Measurements from ENCODE around the gene PRKAR1B. TPM values are rescaled to one million over a fixed set of nuclear protein-coding genes. Genes with fewer than 3 reads are reported as not detected.

The PRKAR1B gene
- total RNA-seq, 4 donors from 2014 or later, result 7.3 to 15.6 (median 12.3) TPM

DNA sequence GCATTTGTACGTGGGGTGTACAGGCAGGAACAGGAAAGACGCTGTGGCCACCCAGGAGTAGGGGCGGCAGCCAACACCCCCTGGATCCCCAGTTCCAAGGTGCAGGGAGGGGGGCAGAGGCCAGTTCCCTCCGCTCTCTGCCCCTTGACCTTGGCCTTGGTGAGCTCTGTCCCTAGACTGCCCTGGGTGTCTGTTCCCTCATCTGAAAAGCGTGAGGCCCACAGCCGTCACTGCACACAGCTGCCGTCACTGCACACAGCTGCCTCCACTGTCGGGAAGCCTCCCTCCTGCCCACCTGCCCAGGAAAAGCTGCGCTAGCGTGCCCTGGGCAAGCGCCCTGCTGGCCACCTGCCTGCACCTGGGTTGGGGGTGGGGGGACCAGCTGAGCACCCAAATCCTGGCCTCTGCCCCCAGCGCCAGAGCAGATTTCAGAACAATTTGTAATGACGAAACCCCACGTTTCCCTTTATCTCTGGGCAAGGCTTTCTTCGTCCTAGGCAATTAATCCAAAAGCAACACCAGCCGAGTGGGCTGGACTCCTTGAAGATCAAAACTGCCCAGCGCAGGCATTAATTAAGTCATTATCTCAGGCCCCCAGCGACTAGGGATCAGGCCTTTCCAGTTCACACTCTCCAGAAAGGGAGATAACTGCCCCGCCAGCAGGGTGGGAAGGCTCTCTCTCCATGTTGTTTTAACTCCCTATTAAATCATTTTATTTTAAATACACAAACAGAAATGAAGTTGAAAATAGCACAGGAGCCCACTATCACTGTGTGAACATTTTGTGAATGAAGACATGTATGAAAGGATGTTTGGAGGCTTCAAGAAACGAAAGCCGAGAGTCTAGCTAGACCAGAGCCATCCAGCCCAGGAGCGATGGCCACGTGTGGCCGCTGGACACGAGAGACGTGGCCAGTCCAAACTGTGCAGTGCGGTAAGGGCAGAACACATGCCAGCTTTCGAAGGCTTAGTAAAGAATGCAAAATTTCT, 203.4 kb downstream of the PRKAR1B start:
- Histone ChIP-seq H3K27ac (no peak overlapping the region), H3K9me3 (no peaks in the 10 kb centered on the region), H3K4me3 (replicated peaks in 1 of 3) (no peak overlapping the region), H3K4me1 (peaks cover 22 to 28% of the 10 kb centered on the region in 2 donors), H3K36me3 (no peaks in the 10 kb centered on the region), H3K27me3 (peaks cover 18% of the 10 kb centered on the region)
- intact Hi-C loops (cut with DNase I), result loop anchor here (10.0 kb wide), 1 partner anchor 199 kb away; no protein-coding TSS in a partner anchor
- no peak for DNase-seq
- WGBS, 2 donors, result 81 to 85% methylated on average over 20 to 25 of the region's 28 CpGs
- no peak for TF ChIP-seq POLR2A (IDR thresholded peaks at IDR 0.05)
- TF ChIP-seq, protein P1, sequence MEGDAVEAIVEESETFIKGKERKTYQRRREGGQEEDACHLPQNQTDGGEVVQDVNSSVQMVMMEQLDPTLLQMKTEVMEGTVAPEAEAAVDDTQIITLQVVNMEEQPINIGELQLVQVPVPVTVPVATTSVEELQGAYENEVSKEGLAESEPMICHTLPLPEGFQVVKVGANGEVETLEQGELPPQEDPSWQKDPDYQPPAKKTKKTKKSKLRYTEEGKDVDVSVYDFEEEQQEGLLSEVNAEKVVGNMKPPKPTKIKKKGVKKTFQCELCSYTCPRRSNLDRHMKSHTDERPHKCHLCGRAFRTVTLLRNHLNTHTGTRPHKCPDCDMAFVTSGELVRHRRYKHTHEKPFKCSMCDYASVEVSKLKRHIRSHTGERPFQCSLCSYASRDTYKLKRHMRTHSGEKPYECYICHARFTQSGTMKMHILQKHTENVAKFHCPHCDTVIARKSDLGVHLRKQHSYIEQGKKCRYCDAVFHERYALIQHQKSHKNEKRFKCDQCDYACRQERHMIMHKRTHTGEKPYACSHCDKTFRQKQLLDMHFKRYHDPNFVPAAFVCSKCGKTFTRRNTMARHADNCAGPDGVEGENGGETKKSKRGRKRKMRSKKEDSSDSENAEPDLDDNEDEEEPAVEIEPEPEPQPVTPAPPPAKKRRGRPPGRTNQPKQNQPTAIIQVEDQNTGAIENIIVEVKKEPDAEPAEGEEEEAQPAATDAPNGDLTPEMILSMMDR (IDR thresholded peaks at IDR 0.05), result no peak

- no peaks in the 10 kb centered on the region for H3K36me3 ChIP-seq
- WGBS, 2 donors, result 27 to 30% methylated on average over 16 to 17 of the region's 21 CpGs
- H3K27me3 ChIP-seq, result peaks cover 18% of the 10 kb centered on the region
- no peak overlapping the region for H3K27ac ChIP-seq
- intact Hi-C loops (cut with DNase I), result loop anchor here (10.0 kb wide), 1 partner anchor 198 kb away; no protein-coding TSS in a partner anchor
- no peak overlapping the region for H3K4me3 ChIP-seq (replicated peaks in 1 of 3)
- DNase-seq, result no peak
- TF ChIP-seq, protein P1 (IDR thresholded peaks at IDR 0.05), result no peak
- no peak for TF ChIP-seq POLR2A (IDR thresholded peaks at IDR 0.05)
- H3K4me1 ChIP-seq, result peaks cover 28 to 29% of the 10 kb centered on the region in 2 donors
- H3K9me3 ChIP-seq, result no peaks in the 10 kb centered on the region
Measured at GRCh38 chr7:522951-523314, 204.1 kb downstream of the PRKAR1B start.

DNA sequence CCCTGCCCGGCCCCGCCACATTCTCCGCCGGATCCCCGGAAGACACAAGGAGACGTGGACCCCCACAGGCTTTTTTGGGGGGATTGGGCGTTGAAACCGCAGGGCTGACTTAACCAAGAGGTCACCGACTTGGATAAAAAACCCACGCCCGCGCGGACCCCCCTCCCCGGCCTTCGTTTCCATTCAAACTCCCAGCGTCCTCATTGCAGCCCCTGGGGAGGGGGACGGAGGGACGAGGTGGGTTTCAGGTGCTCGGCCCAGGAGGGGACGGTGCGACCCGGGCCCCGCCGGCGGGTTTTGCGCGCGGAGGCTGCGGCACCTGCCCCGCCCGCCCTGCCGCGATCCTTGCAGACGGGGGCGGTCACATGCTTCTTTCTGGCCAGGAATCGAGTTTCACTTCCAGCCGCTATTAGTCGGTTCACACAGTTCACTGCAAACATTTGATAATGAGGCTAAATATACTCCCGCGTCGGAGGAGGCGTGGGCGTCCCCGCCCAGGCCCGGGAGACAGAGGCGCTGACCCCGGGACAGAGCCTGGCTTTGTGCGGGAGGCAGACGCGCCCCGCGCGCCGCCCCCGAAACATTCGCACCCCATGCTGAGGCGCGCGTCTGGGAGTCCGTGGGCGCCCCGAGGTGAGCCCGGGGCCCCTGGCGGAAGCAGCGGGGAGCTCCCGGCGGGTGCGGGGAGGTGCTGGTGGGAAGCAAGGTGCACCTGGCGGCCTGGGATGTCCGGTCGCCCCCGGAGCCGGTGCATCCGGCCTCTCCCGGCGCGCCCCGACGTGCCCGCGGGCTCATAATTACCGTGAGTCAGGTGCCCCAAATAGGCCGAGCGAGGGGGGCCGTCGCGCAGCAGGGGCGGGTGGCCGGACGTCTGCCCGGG, 204.8 kb downstream of the PRKAR1B start:
- H3K4me1 ChIP-seq, result peaks cover 28 to 33% of the 10 kb centered on the region in 2 donors
- H3K27me3 ChIP-seq, result peaks cover 18% of the 10 kb centered on the region
- DNase-seq, result peak; percentile 24 to 33
- H3K9me3 ChIP-seq, result no peaks in the 10 kb centered on the region
- TF ChIP-seq, protein P1 (IDR thresholded peaks at IDR 0.05), result no peak
- TF ChIP-seq POLR2A (IDR thresholded peaks at IDR 0.05), result no peak
- H3K4me3 ChIP-seq (replicated peaks in 1 of 3), result peak overlapping the region in 2 of 3 donors; percentile 4
- H3K27ac ChIP-seq, result no peak overlapping the region
- 0 to 7% methylated on average over 11 to 20 of the region's 91 CpGs for WGBS, 2 donors
- H3K36me3 ChIP-seq, result no peaks in the 10 kb centered on the region
- intact Hi-C loops (cut with DNase I), result loop anchor here (10.0 kb wide), 1 partner anchor 198 kb away; no protein-coding TSS in a partner anchor

DNA sequence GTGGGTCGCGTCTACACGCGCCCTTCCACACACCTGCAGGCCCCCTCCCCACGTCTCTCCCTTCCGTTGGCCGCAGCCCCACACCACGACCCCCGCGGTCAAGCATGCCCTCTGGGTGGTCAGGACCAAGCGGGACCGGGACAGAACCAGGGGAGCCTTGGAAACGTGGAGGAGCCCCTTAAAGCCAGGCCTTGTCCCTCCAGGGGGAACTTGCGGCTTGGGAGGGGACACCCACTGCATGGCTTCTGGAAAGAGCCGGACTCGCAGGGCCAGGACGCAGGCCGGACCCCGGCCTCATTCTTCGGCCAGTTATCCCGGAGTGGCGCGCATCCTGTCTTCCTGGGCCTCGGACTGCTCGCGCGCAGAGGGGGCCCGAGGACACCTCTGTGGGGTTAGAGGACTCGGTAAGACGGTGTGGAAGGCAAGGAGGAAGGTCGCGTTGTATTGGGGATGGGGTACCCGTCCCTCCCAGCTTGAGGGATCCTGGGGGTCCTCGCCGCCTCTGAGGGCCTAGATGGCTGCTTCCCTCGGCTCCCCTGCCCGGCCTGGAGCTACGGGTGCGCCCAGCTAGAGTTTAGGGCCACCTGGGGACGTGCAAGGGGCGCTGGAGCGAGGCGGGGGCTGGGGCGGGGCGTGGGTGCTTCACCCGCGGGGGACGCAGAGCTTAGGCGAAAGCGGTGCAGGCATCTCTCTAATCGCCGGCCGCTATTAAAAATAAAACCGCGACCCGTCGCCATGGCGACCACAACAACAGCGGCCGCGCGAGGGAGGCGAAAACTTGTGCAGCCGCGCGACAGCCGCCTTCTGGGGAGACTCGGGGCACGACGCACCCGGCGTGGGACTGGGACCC, 205.6 kb downstream of the PRKAR1B start:
- Histone ChIP-seq H3K4me3 (replicated peaks in 1 of 3) (peak overlapping the region in 1 of 3 donors; percentile 4), H3K4me1 (peaks cover 31 to 35% of the 10 kb centered on the region in 2 donors), H3K27me3 (peaks cover 18% of the 10 kb centered on the region), H3K36me3 (no peaks in the 10 kb centered on the region), H3K9me3 (no peaks in the 10 kb centered on the region), H3K27ac (no peak overlapping the region)
- 1 to 6% methylated on average over 31 of the region's 72 CpGs for WGBS, 2 donors
- TF ChIP-seq, protein P1 (IDR thresholded peaks at IDR 0.05), result no peak
- TF ChIP-seq POLR2A (IDR thresholded peaks at IDR 0.05), result no peak
- intact Hi-C loops (cut with DNase I), result loop anchor here (10.0 kb wide), 1 partner anchor 197 kb away; no protein-coding TSS in a partner anchor
- peak; percentile 43 to 53 for DNase-seq

Data from thyroid gland (tissue), 4 donors.